HG03139 (cell line): Measurements from ENCODE around the gene HNRNPH1.

ENCODE experiments used
- ATAC-seq: cut with Tn5 transposase; IDR thresholded peaks from one replicate; pipeline ENCODE4 v1.9.1; 2021; ENCODE audit not compliant: unreplicated experiment

HNRNPH1 gene

DNA sequence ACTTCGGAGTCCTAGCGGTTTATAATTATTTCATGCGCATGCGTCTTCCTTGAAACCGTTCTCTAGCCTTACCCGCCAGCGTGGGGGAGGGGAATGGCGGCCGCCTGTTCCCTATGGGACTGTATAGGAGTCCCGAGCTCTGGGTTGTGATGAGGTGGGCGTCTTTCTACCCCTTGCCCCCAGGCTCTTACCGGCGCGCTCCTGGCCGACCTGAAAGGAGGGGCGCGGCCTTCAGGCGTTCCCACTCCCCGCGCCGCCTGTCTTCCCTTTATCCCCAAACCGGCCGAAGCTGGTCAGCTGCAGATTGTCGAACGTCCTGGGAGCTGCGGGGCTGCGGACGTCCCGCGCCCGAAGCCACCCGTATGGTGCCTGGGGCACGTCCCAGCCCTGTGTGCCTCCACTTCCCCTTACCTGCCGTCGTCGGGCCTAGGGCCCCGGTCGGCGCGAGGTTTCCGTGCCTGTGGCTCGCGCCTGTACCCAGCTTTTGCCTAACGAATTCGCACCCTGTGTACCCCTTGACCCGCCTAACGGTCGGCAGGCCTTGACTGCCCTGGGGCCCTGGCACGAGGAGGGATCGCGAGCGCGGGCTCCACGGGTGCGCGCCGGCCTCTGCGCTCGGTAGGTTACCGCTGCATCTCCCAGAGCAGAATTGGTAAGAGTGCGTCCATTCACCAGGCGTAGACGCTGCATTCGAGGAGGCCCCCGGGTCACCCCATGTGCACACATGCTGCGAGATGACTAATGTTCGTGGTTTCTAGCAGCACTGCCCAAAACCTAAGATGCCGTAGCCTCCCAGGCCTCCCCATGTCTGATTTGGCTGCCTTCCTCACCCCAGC lies 653 bp upstream of the HNRNPH1 start:
- ATAC-seq = peak; percentile 6

DNA sequence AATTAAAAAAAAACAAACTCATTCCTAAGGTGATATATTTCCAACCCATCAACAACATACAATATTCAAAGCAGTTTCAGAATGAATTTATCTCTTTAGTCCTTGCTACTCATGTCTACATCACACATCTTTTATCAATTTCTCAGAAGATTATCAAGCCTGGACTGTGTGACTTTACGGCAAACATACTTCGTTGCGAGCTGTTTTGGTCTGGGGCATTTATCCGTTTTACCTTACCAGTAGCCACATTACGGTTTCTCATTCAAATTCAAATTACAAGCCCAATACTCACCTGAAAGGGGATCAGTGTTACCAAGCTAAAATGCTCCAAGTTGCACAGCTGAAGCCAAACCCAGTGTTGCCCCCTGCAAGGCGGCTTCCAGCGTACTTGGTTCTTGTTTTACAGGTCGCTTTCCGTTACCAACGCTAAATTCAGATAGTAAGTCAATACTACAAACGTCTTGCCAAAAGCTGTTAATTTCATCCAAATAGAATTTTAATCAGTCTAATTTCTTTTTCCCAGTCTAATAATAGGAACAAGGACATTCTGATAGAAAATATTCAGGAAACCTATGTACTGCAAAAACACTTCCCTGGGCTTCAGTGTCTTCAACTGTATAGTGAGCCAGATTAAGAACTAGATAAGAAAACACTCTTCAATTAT lies 1.8 kb downstream of the HNRNPH1 start:
- no peak for ATAC-seq

DNA sequence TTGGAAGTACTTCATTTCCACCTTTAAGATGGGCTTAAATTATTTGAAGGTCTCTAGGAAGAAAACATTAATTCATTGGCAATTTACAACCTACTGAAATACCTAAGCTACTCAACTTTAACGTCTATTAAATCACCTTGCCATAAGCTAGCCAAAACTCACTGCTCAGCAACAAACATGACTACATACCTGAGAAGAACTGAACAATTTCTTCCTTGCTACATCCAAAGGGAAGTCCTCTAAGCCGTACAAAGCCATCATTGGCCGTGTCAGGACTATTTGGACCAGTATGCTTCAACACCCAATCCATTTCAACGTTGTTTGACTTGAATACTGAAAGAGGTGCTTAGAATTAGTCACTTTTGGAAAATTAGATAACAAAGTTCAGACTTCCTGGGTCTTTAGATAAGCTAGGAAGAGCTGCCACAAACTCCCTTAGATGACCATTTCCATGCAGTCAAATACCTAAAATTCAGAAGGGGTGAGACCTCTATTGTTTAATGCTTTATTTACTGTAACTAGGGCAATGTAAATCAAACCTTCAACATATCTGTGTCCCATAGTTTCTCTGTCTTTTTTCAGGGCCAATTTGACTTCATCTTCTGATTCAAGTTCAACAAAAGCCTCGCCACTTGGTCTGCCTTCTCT lies 2.6 kb downstream of the HNRNPH1 start:
- ATAC-seq = no peak

DNA sequence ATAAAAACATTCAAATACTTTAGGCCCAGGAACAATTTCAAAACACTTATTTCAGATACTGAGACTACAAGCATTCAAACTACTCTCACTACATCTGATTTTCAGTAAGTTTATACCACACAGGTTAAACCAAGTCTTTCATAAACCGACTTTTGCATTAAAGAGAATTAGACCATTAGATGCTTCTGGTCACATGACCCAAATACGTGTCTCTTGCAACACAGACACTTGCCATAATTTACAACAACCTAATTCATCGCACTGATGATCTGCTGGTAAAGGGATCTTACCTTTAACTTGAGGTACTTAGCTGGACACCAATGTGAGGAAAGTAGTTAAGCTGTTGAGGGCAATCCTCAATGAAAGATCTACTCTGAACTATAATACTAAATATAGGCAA lies 3.2 kb downstream of the HNRNPH1 start:
- ATAC-seq = no peak

DNA sequence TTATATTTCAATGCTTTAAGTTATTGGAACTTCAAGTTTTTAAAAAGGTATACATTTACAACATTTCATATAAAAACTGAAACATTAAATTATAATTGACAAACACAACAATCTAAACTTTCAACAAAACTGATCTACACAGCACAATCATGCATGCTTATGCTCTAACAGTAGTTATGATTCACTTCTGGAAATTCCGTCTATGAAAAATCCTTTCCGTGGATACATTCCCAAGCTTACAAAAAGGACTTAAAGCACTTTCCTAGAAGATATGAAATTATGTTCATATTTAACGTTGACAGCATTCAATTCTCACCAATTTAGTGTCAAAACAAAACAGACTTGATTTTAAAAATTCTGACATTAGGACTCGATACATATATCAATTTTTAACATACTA lies 3.7 kb downstream of the HNRNPH1 start:
- no peak for ATAC-seq

DNA sequence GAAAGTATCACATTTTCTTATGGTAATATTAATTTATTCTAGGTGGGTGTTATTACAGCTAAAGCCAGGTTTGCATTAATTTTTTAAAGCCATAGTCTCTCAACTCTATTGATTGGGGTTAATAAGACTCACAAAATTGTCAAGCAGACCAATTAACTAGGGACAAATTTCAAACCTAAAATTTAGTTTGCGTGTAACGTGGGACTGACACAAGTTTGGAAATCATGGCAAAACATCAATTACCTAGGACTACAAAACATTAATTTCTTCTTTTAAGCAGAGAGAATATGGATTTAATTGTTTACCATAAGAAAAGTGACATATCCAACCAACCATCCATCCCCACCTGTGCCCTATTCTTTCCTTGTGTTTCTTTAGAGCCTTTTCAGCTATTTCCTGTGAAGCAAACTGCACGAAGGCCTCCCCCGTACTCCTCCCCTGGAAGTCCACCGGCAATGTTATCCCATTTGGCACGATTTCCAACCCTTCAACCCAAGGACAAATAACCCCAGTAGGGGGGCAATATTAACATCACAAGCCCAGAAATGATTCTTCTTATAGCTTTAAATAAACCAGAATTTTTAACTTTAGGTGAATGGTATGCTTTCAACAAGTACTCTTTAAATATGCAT lies 4.4 kb downstream of the HNRNPH1 start:
- no peak for ATAC-seq

DNA sequence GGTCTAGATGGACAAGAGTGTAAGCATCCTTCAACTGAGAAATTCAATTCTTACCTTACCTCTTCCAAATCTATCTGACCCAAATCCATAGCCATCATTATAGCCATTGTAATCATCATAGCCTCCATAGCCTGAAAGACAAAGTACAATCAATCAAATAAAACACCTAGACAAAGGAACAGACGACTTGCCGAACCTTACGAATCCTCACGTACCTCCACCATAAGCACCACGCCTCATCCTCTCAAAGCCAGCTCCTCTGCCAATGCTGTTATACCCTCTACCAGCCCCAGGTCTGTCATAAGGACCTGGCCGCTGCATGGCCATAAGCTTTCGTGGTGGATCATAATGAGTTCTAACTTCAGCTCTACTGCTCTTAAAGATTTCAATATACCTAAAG lies 5.5 kb downstream of the HNRNPH1 start:
- ATAC-seq = no peak

DNA sequence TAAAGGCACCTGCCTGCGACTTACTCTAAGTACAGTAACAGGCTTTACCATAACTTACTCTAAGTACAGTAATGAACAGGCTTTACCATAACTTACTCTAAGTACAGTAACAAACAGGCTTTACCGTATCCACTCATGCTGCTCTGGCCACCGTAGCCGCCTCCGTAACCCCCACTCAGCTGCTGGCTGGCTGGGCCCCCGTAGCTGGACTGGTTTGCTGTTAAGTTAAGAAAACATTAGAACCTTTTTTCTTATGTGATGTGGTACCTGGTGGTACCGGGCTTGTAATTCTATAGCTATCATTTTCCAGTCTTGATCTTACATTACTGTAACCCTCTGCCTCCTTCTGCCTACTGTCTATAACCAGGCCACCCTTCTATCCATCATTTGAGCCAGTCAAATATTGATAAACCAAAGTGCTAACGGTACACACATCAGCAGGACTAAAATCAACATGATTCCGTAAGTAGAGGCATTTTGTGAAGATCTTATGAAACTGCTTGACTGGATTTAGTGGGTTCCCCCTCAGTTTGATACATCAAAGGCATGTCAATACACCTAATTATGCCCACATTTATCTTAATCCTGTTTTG lies 7.4 kb downstream of the HNRNPH1 start:
- ATAC-seq = no peak

DNA sequence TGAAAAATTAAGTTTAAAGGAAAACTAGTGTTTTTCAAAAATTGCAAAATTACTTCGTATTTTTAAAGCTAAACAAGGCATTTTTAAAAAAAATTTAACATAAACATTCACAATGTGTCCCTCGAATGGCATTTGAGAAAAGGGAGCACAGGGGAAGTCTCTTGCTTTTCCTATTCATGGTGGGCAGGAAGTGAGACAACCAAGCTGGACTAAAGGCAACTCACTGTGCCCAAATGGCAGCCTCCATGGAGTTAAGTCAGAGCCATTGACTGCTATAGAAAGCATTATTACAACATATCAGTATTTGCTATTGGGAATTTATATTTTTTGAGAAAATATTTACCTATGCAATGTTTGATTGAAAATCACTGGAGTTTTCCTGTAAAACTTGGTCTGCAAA lies 8.3 kb downstream of the HNRNPH1 start:
- no peak for ATAC-seq

DNA sequence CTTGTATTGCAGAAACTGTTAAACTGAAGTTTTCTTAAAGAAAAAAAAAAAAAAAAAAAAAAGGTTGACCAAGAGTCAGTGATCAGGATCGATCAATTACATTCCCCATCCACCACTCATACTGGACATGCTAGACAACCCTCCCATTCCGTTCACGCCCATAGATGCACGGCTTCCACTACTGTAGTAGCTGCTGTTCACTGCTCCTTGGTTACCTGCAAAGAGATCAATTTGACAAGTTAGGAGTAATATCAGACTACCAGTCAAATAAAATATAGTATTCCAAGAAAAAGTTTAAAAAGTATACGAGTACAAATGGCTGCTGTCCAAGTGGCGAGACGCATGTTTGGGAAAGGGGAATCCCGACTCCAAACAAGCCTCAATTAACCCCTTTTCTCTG lies 8.7 kb downstream of the HNRNPH1 start:
- ATAC-seq = no peak

DNA sequence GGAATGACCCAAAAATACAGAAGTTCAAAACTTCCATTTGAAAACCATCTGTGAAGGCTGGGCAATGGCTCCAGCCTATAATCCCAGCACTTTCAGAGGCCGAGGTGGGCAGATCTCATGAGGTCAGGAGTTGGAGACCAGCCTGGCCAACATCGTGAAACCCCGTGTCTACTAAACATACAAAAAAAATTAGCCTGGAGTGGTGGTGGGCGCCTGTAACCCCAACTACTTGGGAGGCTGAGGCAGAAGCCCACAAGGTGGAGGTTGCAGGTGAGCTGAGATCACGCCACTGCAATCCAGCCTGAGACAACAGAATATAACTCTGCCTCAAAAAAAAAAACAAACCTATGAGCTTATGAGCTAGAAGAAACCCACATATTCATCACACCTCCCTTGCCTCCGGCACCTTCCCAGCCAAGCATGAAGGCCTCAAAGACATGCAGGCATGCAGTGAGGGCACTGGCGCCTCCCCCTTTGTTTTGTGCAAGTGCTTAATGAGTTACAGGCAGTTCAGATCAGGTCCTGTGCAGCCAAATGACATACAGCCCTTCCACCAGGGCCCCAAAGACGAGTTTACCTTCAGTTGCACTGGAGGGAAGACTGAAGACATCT lies 9.9 kb downstream of the HNRNPH1 start:
- no peak for ATAC-seq

DNA sequence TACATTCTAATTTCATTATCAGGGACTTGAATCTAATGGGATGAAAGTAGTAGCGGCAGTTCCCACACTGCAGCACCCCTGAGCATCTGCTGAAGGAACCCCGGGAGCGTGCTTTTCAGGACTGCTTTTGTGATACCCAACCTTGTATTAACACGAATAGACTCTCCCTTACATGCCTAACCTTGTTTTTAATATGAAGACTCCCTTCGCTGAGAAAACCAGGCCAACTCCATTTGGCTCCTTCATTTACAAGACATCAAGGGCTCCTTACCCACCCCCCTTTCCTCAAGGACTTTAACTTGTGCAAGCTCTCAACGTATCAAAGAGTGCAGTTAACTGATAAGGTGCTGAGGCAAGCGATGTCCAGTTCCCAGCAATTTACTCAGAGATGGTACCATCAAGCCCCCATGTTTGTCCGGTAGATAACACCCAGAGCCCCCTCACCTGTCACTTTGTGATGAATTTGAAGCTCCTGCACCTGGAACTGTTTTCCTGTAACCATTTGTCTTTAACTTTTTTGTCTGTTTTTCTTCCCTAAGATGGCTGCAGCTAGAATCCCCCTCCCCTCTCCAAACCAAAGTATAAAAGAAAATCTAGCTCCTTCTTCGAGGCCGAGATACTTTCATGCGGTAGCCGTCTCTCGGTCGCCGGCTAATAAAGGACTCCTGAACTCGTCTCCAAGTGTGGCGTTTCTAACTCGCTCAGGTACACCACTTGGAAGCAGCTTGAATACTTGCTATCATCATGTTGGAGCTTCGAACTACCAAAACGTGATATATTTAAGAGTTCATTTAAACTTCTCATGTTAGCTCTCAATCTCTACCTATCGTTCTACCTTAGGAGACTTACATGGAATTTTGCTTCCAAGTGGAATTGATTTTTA lies 10.7 kb downstream of the HNRNPH1 start:
- ATAC-seq = no peak

DNA sequence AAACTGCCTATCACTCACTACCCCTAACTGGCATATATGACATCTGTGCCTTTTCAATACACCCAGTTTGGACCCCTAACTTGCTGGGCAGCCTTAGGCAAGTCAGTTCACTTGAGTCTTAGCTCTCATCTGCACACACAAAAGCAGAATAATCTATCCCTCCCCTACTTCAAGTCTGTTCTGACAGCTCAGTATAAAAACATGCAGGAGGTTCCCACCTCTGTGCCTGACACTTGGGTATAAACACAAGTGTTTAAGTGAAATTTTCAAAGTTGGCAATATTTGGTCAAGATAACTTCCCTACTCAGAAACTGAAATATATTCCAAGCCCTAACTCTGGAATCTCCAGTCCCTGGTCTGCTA lies 12.6 kb downstream of the HNRNPH1 start:
- ATAC-seq = no peak

DNA sequence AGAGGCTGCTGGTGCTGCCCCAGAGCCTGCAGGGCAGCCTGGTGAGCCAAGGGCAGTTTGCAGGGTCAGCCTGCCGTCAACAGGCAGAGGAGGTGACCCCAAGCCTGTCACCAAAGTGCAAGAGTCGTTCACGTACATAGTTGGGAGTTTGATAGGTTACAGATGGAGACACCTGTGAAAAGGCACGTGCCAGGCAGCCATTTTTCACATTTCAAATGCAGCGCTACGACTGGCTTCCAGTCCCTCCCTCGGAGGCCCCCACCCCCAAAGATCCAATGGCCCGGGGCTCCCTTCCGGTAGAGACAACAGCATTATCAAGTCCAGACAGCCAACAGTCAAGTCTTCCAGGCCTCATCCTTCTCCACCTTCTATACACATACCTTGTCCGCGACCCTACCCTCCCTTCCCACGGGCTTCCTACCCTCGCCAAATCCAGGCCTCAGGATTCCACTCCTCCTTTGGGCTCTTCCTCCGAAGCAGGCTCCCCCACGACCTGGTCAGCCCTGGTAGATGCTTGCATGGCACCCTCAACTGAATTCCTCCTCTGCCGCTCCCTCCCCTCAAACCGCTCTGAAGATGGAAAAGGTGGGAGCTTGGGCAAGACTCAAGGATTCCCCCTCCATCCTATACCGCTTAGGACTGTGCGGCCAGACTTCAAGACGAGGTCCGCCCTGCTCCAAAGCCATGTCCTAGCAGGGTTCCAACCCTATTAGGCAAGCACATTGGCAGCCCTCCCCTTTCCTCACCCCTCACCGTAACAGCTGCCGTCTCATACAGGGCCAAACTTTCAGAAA lies 13.2 kb downstream of the HNRNPH1 start:
- no peak for ATAC-seq

DNA sequence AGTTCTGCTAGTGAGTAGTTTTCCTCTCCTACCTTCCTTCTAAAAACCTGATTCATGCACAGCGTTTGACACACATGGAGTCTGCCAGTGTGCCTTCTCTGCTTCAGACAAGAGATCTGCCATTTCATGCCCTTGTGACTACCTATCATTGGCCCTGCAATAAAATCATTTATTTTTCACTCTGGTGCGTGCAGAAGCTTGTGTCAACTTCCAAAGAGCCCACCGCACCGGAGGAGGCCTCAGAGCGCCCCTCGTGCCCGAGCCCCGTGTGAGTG lies 13.7 kb downstream of the HNRNPH1 start:
- ATAC-seq = no peak

DNA sequence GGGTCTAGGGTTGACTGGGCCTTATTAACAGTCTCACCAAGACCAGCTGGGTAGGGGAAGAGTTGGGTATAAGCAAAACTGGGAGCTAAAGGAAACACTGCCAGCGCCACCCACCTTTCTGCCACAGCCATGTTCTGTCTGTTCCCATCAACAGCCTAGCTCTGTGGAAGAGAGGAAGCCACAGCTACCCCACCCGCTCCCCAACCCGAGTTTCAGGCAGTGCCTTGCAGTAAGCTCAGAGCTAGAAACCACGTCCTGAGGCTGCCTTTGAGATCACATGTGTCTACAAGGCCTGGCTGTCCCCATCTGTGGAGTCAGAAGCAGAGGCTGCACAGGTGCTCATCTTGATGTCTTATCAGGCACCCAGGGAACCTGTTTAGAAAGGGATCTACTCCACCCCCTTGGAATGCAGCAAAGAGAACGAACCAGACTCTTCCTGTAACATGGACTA lies 15.3 kb downstream of the HNRNPH1 start:
- ATAC-seq = no peak

DNA sequence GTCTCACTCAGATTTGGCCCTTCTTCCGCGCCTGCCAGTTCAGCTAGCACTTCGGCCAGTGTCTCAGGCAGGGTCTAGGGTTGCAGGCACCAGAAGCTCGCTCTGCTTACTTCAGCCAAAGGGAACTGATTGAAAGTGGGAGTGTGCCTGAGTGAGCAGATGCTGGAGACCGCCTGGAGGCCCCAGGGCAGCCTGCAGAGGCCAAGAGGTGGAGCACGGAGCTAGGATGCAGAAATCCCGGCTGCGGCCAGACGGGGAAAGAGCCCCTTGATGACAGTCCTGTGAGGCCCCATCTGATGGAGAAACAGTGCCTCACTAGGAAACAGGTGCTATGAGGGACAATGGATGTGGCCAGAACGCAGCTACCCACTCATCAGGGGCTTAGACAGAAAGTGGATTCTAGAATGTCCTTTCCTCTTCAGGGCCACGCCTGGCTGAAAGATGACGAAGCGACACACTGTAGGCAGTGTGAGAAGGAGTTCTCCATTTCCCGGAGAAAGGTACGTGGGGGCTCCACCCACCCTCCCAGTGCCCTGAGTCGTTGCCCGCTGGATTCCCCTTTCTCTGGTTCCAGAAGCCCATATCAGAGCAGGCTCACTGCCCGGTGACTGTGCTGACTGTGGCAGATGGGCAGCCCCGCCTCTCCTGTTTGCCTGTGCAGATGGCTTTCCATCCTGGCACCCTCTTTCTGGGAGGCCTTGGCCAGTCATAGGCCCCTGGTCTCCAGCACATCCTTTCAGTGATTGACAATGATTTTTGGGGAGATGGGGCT lies 16.1 kb downstream of the HNRNPH1 start:
- ATAC-seq = no peak

DNA sequence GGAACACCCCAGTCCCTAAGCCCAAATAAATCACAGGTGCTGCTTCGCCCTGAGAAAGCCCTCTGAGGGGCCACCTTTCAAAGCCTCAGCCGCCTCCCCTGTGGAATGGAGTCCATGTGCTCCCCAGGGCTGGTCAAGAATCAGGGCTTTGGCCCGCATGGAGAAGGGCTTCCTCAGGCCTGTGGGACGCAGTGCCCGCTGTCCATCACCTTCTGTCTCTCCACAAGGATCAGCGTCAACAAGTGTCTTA lies 16.6 kb downstream of the HNRNPH1 start:
- no peak for ATAC-seq
